HG02943 (cell line): ENCODE data around the gene RAB18.
A peak's percentile ranks its signal among the peaks of the same experiment; 100 is the strongest.
"Not testable (repeated sequence)": the region's sequence is repeated elsewhere in the genome, so short reads cannot be mapped to it uniquely, and the experiment has no call there.

Source experiments
- ATAC-seq: cut with Tn5 transposase; IDR thresholded peaks from one replicate; pipeline ENCODE4 v1.9.1; 2021; ENCODE audit warnings: mild to moderate bottlenecking, low read depth, moderate library complexity; ENCODE audit not compliant: unreplicated experiment

RAB18 gene

DNA sequence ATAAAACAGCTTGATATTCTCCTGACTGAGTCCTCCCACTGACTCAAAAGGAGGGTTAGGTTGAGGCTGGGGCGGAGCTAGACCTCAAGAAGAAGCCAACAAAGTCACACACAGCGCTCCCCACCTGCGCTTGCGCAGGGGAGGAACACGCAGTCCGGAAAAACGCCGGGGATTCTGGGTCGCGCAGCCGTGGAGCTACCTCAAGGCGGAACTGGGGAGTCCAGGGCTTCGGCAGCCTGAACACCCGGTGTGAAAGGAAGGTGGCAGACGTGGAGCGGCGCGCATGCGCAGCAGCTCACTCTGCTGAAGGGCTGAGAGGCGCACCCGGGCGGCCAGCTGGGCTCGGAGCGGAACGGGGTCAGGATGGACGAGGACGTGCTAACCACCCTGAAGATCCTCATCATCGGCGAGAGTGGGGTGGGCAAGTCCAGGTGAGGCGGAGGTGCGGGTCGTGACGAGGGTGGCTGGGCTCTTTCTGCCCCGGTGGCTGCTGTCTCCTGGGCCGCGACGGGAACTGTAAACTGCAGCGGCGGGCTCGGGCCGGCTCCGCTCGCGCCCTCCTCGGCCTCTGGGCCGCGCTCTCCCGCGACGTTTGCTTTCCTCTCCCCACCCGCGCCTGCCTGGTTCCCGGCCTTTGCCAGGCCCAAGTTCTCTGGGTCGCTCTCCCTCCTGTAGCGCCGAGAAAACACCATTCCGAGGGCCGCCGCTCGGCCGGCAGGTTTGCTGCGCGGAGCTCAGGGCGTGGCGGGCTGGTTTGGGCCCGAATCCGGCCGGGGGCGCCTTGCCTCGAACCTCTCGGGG, at the start of gene RAB18:
TSS of gene RAB18 (plus strand) at position 298 of the 801 bp plus-strand sequence. CDS start at position 364, 66 bp downstream.
- peak; percentile 94 for ATAC-seq

DNA sequence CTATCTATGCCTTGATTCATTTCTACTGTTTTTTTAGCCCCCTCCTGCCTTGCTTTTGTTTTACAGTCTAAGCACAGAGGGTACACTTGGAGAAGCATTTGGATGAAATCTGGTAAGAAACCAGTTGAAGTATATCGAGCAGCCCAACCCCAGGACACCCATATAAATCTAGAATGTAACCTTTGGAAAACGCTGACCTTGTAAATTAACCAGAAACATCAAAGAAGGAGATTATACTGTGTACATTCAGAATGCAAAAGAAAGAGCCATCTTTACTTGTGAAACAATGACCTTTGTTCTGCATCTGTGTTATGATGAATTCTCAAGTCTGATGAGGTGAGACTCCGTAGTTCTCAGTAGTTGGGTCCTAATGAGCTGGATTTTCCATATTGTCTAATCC, 49.3 kb upstream of the RAB18 start:
- ATAC-seq = no peak

DNA sequence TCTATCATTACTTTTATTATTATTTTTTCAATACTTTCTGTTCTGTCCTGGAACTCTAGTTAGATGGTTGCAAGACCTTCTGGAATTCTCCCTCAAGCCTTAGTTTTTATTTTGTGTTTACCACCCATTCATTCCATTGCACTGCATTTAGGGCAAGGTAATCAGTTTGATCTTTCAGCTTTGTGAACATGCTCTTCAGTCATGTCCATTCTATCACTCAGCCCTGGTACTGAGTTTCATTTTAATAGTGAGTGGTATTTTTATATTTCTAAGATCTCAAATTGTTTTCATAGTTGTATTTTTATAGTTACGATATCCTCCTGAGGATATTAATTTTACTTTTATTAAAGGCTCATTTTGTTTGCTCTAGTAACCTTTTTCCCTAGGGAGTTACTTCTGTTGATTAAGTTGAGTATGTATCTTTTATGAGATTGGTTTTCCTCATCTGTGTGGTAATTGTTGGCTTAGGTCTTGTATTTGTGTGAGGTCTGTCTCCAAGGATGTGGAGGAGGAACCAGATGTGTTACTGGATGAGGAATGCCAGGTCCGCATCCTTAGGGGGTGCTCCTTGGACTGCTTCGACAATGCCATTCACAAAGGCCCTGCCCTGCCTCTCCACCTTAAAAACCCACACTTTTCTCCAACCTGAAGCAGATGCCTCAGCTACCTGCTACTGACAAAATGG, 46.7 kb upstream of the RAB18 start:
- no peak for ATAC-seq

DNA sequence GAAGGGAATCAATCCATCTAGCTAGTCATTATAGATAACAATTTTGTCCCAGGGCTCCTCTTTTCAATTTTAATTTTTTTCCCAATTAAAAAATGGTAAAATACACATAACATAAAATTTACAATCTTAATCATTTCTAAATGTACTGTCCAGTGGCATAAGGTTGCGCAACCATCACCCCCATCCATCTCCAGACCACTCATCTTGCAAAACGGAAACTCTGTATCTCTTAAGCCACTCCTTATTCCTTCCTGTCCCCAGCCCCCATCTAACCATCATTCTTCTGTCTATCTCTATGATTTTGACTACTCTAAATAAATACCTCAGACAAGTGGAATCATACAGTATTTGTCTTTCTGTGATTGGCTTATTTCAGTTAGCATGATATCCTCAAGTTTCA, 46.1 kb upstream of the RAB18 start:
- ATAC-seq = no peak

DNA sequence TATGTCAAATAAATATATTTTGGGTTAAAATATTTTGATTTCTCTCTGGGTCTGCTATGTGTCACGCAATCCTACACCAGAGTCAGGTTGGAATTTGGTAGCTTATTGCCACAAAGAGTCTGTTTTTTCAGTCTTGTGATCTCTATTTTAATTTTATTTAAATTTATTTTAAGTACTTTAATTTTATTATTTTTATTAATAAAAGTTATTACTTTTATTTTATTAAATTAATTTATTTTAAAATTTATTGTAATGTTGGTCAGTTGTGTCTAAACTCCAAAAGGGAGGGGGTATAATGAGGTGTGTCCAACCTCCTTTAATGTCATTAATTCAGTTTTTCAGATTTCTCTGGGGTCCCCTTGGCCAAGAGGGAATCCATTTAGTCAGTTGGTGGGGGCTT, 42.8 kb upstream of the RAB18 start:
- ATAC-seq = no peak

DNA sequence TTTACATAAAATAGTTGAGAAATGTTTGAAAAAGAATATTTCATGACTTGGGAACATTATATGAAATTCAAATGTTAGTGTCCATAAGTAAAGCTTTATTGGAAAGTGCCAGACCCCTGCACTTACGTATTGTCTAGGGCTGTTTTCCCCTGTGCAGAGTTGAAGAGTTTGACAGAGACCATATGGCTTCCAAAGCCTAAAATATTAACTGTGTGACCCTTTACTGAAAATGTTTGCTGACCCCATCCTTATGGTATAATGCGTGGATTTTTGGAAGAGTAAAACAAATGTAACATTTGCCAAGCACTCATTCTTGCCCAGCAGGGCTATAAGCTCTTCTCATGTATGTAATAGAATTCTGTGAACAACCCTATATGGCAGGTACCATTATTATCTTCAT, 40.1 kb upstream of the RAB18 start:
- no peak for ATAC-seq

DNA sequence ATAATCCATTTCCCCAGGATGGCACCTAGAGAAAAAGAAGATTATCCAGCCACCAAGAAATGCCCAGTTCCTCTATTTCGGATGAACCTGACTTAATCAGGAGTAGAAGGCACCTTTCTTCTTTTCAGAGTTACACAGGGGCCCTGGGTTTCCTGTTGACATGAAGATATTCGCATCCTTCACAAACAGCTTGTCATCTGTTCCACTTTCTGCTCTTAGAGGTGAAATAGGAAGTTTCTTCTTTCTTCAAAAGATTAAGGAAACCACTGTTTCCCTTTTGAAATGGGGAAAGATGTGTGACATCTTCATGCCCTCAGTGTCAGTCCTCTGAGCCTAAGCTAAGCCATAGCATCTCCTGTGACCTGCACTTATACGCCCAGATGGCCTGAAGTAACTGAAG, 39.1 kb upstream of the RAB18 start:
- ATAC-seq = no peak

DNA sequence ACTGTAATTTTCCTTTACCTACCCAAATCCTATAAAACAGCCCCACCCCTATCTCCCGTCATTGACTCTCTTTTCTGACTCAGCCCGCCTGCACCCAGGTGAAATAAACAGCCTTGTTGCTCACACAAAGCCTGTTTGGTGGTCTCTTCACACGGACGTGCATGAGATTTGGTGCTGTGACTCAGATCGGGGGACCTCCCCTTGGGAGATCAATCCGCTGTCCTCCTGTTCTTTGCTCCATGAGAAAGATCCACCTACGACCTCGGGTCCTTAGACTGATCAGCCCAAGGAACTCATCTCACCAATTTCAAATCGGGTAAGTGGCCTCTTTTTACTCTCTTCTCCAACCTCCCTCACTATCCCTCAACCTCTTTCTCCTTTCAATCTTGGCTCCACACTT, 38.5 kb upstream of the RAB18 start:
- not testable (repeated sequence) for ATAC-seq

DNA sequence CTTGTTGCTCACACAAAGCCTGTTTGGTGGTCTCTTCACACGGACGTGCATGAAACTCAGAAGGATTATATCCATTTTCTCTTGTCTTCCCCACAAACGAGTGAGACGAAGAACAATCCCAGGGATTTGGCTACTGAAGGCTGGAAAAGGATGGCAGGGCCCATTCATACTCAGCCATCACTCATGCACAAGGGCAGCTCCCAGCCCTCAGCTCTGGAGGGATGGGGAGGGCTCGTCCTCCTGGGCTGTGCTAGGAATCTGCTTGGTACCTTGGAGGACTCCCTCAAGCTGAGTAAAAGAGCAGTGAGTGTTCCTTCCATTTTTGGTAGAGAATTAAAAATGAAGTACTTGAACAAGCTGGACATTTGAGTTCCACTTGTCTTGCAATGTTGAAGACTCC, 33.2 kb upstream of the RAB18 start:
- no peak for ATAC-seq

DNA sequence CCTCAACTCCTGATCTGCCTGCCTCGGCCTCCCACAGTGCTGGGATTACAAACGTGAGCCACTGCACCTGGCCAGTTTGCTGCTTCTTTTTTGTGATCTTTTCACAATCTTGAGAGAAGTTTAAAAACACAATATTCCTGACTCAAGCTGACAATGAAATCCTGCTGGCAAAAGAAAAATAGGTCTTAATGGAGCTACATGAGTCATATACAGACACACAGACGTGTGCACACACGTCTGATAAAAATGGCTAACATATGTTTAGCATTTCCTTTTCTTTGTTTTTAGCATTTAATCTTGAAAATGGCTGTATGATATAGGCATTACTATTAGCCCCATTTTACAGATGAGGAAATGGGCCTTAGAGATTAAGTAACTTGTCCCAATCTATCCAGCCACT, 29.4 kb upstream of the RAB18 start:
- no peak for ATAC-seq

DNA sequence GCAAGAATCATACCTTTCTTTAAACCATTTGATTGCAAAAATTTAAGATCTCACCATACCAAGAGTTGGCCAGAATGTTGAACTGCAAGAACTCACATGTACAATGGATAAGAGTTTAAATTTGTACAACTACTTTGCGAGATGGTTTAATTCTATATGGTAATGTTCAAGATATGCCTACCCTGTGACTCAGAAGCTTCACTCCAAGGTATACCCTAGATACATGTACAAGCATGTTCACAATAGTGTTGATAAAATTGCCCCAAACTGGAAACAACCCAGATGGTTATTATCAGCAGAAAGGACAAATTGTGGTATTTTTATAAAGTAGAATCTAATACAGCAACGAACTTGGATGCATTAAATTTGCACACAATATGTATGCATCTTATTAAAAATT, 25.1 kb upstream of the RAB18 start:
- no peak for ATAC-seq

DNA sequence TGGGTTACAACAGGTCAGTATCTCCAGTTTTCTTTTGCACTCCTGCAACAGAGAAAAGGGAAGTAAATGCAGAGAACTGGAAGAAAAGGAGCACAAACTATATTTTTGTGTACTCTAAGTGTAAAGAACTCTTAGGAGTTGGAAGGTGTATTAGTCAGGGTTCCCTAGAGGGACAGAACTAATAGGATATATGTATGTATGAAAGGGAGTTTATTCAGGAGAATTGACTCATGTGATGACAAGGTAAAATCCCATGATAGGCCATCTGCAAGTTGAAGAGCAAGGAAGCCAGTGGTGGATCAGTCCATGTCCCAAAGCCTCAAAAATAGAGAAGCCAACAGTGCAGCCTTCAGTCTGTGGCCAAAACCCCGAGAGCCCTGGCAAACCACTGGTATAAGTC, 22.6 kb upstream of the RAB18 start:
- ATAC-seq = no peak

DNA sequence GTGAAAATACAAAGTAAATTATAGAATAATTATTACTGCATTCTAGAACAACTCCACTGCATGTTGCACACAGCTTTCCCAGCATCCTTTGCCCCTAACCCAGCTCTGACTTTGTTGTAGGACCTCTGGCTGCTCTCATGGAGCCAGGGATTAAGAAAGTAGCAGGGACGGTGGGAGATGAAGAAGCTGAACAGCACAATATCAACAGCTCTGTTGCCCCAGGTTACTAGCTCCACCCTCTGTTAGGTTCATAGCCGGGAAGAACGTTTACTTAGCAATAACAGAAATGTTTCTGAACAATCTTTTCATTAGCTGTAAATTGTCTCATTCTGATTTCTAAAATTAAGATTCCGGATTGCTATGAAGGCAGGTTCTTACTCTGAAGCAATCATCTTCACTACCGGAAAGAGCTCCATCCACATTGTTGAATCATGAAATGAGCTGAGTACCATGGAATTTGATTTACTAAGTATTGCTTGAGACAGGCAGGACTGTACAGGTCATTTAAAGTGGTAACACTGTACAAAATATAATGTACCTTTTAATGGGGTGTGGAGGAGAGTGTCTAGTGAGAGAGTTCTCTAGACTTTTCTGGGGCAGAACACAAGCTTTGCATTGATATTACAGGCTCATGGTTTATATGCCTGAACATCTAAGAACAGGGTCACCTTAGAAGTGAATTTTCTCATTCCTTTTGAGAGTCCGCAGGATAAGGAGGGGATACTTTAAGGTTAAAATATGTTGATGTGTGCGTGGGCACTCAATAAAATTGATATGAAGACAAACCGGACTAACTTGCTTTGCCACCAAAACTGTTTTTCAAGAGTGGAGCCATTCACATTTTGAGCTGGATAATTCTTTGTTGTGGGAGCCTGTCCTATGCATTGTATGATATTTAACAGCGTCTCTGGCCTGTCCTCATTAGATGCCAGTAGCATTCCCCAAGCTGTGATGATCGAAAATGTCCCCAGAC, 20.8 kb upstream of the RAB18 start:
- ATAC-seq = no peak

DNA sequence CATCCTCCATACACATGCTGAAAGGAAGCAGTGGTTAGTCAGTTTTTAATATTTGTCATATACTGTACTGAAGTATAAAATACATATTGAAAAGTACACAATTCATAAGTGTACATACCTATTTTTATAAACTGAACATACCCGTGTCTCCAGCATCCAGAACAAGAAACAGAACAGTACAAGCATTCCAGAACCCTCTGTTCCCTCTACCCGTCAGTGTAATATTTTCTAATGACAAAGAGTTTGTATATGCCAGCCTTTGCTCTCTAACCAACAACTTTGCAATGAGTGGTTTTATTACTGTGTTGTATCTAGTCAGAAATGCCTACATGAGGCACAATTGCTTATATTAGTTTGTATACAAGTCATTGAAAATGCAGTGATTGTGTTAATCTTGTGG, 18.7 kb upstream of the RAB18 start:
- no peak for ATAC-seq

DNA sequence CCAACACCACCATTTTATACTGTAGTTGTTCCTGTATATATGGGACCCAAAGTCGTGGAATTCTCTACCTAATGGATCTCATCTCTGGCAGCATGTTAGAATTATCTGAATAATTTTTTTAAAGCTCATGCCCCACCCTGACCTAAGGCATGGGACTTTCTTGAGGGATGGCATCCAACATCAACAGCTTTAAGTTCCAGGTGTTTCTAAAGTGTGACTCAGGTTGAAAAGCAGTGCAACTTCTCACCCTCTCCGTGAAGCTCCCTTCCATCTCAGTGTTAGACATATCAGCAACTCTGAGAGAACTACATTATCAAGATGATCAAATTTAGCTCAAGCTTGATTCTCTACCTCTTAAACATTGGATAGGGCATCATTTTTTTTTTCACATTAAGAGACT, 18.1 kb upstream of the RAB18 start:
- no peak for ATAC-seq

DNA sequence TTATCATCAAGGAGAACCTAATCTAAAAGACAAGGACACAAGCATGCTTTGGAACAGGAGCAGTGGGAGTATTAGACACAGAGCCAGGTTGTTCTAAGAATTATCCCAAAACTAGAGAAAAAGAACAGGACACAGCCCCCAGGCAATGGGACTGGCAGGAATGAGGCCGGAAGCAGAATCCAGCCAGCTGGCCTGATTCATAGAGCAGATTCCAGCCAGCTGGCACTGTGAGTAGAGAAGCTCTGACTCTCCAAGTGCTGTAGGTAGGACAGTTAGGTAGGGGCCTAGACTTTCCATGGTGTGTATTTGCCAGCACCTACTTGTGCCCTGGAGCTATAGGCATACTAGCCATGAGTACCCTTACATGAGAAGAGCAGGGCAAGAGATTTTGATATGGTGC, 13.3 kb upstream of the RAB18 start:
- ATAC-seq = no peak

DNA sequence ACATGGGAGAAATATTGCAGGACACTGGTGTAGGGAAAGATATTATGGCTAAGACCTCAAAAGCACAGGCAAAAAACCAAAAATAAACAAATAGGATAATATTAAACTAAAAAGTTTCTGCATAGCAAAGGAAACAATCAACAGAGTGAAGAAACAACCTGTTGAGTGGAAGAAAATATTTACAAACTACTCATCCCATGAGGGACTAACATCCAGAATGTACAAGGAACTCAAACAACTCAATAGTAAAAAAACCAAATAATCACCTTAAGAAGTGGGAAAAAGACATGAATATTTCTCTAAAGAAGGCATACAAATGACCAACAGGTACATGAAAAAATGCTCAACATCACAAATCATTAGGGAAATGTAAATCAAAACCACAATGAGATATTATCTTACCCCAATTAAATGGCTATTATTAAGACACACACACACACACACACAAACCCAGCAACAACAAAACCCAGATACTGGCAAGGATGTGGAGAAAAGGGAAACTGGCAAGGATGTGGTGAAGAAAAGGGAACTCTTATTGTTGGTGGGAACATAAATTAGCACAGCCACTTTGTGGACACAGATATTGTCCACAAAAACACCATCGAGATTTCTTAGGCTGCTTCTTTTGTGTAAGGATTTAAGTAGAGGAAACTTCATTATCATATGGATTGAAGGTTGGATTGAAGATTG, 9.8 kb upstream of the RAB18 start:
- no peak for ATAC-seq

DNA sequence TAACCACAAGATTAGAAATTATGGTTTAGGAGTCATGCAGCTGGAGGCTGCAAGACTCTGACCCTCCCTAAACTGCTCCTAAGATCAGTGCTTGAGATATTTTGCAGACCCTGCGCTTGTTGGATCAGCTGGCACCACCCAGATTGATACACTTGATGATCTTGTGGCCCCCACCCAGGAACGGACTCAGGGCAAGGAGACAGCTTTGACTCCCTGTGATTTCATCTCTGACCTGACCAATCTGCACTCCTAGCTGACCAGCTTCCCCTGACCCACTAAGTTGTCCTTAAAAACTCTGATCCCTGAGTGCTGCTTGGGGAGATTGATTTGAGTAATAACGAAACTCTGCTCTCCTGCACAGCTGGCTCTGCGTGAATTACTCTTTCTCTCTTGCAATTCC, 8.0 kb upstream of the RAB18 start:
- ATAC-seq = no peak

DNA sequence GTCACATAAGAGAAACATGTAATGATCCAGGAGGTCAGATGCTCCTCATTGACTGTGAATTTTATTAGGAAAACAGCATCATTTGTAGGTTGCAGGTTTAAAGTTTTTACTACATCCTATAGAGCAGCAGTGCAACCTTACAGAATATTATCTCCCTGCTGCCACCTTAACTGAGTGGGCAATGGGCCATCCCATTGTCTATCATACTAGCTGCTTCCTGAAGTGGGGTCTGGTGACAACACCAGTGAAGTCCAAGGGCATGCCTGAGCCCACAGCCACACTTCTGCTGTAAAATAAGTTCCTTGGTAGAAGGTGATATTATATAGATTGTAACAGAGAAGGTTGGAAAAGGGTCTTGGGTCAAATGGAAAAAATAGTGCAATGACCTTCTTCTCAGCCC, 4.0 kb upstream of the RAB18 start:
- no peak for ATAC-seq

DNA sequence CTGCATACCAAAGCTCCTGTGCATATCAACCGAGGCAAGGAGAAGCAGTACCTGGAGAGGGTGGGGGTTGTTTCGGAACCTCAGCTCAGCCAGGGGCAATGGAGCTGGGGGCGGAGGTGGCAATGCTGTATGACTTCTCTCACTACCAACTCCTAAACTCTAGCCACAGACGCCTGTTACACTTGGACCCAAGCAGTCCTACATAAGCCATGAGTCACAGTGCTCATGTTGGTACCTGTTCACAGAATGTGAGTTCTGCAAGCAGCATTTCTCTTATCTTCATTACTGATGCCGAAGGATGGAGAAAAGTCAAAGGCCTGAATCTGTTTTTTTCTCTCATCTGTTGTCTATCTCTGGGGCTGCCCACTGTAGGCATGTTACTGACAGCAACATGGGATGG, 3.2 kb upstream of the RAB18 start:
- ATAC-seq = no peak
